ENCODE measurements around the gene TAOK1. TPM values are rescaled to one million over a fixed set of nuclear protein-coding genes. Genes with fewer than 3 reads are reported as not detected.

The TAOK1 gene
- total RNA-seq, 1 donor from 2014 or later, result 49.1 TPM

DNA sequence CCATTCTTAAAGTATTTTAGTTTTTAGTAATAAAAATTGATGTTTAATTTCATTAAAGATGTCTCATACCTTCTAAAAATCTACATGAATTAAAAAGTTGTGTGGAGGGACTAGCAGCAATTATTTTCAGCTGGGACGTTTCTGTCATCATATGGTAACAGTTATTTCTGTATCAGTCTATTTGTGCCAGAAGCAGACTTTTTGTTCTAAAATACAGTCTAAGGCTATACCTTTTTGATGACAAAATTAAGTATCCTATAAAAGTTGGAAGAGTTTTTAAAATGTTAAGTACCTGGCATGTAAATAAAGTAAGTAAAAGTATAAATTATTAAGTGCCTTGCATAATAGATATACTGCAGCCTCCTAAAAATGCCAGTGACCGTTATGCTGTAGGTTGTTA lies 5.9 kb downstream of the TAOK1 start:
- no peaks in the 10 kb centered on the region for H3K36me3 ChIP-seq (ENCODE audit: control insufficient read depth, insufficient read depth, low read length)
- TF ChIP-seq, protein P1, sequence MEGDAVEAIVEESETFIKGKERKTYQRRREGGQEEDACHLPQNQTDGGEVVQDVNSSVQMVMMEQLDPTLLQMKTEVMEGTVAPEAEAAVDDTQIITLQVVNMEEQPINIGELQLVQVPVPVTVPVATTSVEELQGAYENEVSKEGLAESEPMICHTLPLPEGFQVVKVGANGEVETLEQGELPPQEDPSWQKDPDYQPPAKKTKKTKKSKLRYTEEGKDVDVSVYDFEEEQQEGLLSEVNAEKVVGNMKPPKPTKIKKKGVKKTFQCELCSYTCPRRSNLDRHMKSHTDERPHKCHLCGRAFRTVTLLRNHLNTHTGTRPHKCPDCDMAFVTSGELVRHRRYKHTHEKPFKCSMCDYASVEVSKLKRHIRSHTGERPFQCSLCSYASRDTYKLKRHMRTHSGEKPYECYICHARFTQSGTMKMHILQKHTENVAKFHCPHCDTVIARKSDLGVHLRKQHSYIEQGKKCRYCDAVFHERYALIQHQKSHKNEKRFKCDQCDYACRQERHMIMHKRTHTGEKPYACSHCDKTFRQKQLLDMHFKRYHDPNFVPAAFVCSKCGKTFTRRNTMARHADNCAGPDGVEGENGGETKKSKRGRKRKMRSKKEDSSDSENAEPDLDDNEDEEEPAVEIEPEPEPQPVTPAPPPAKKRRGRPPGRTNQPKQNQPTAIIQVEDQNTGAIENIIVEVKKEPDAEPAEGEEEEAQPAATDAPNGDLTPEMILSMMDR (IDR thresholded peaks at IDR 0.05; ENCODE audit: insufficient read depth, low read length, poor library complexity, severe bottlenecking), result no peak
- DNase-seq (ENCODE audit: low read depth), result no peak
- no peak overlapping the region for H3K4me3 ChIP-seq (ENCODE audit: low read depth, low read length)
- H3K27me3 ChIP-seq (ENCODE audit: control insufficient read depth, insufficient read depth, low read length), result no peaks in the 10 kb centered on the region

DNA sequence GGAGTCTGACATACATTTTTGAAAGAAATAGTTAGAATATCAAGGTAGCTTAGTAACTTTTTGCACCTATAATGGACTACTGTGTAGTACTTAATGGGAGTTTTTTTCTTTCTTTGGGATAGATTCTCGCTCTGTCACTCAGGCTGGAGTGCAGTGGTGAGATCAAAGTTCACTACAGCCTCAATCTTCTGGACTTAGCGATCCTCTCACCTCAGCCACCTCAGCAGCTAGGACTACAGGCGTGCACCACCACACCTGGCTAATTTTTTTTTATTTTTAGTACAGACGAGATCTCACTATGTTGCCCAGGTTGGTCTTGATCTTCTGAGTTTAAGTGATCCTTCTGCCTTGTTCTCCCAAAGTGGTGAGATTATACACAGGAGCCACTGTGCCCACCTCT lies 9.5 kb downstream of the TAOK1 start:
- no peak for DNase-seq (ENCODE audit: low read depth)
- Histone ChIP-seq H3K4me3 (ENCODE audit: low read depth, low read length) (no peak overlapping the region), H3K27me3 (ENCODE audit: control insufficient read depth, insufficient read depth, low read length) (no peaks in the 10 kb centered on the region), H3K36me3 (ENCODE audit: control insufficient read depth, insufficient read depth, low read length) (no peaks in the 10 kb centered on the region)
- TF ChIP-seq, protein P1 (IDR thresholded peaks at IDR 0.05; ENCODE audit: insufficient read depth, low read length, poor library complexity, severe bottlenecking), result no peak

DNA sequence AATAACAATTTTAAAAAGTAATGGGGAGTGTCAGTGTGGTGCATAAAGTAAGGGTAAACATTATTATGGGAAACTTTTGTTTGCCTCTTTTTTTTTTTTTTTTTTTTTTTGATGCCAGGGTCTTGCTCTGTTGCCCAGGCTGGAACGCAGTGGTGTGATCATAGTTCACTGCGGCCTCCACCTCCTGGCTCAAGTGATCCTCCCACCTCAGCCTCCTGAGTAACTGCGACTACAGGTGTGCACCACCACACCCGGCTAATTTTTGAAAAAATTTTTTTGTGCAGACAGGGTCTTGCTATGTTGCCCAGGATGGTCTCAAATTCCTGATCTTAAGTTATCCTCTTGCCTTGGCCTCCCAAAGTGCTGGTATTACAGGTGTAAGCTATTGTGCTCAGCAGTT lies 10.7 kb downstream of the TAOK1 start:
- Histone ChIP-seq H3K36me3 (ENCODE audit: control insufficient read depth, insufficient read depth, low read length) (no peaks in the 10 kb centered on the region), H3K4me3 (ENCODE audit: low read depth, low read length) (no peak overlapping the region)
- DNase-seq (ENCODE audit: low read depth), result no peak

DNA sequence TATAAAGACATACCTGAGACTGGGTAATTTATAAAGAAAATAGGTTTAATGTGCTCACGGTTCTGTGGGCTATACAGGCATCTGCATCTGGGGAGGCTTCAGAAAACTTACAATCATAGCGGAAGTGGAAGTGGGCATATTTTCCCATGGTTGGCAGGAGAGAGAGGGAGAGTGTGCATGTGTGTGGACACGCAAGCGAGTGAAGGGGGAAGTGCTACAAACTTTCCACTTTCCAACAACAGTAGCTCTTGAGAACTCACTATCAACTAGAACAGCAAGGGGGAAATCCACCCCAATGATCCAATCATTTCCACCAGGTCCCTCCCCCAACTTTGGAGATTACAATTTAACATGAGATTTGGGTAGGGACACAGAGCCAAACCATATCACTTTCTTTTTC lies 11.1 kb downstream of the TAOK1 start:
- TF ChIP-seq, protein P1 (IDR thresholded peaks at IDR 0.05; ENCODE audit: insufficient read depth, low read length, poor library complexity, severe bottlenecking), result no peak
- no peak for DNase-seq (ENCODE audit: low read depth)
- H3K4me3 ChIP-seq (ENCODE audit: low read depth, low read length), result no peak overlapping the region
- H3K36me3 ChIP-seq (ENCODE audit: control insufficient read depth, insufficient read depth, low read length), result no peaks in the 10 kb centered on the region
- H3K27me3 ChIP-seq (ENCODE audit: control insufficient read depth, insufficient read depth, low read length), result no peaks in the 10 kb centered on the region

More for the DNA sequence above, 10.7 kb downstream of the TAOK1 start:
- no peaks in the 10 kb centered on the region for H3K27me3 ChIP-seq (ENCODE audit: control insufficient read depth, insufficient read depth, low read length)
- TF ChIP-seq, protein P1 (IDR thresholded peaks at IDR 0.05; ENCODE audit: insufficient read depth, low read length, poor library complexity, severe bottlenecking), result no peak

DNA sequence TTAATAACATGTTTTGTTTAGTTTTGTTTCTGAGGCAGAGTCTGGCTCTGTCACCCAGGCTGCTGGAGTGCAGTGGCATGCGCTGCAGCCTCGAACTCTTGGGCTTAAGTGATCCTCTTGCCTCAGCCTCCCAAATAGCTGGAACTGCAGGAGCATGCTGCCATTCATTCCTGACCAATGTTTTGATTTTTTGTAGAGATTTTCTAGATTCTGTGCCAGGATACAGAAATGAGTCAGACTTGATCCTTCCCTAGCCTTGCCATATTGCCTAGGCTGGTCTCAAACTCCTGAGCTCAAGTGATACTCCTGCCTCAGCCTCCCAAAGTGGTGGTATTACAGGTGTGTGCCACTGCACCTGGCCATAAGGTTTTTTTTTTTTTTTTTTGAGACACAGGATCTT lies 17.7 kb downstream of the TAOK1 start:
- H3K36me3 ChIP-seq (ENCODE audit: control insufficient read depth, insufficient read depth, low read length), result no peaks in the 10 kb centered on the region
- TF ChIP-seq, protein P1 (IDR thresholded peaks at IDR 0.05; ENCODE audit: insufficient read depth, low read length, poor library complexity, severe bottlenecking), result no peak
- no peak overlapping the region for H3K4me3 ChIP-seq (ENCODE audit: low read depth, low read length)
- DNase-seq (ENCODE audit: low read depth), result no peak
- no peaks in the 10 kb centered on the region for H3K27me3 ChIP-seq (ENCODE audit: control insufficient read depth, insufficient read depth, low read length)

DNA sequence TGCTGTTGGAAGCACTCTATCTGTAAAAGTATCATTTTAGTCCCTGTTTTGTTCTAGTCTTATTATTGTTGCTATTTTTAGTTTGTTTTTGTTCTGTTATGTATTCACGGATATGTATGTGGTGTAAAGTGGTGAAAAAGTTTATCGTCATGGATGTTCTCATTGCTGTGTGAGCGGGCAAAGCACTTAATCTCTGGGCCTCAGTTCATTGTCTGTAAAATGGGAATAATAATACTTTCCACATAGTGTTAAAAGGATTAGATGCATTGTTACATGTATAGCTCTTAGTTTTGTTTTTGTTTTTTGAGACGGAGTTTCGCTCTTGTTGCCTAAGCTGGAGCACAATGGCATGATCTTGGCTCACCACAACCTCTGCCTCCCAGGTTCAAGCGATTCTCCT lies 19.8 kb downstream of the TAOK1 start:
- Histone ChIP-seq H3K27me3 (ENCODE audit: control insufficient read depth, insufficient read depth, low read length) (no peaks in the 10 kb centered on the region), H3K4me3 (ENCODE audit: low read depth, low read length) (no peak overlapping the region), H3K36me3 (ENCODE audit: control insufficient read depth, insufficient read depth, low read length) (no peaks in the 10 kb centered on the region)
- DNase-seq (ENCODE audit: low read depth), result no peak
- TF ChIP-seq, protein P1 (IDR thresholded peaks at IDR 0.05; ENCODE audit: insufficient read depth, low read length, poor library complexity, severe bottlenecking), result no peak

All from kidney epithelial cell (primary cell).